Smooth muscle cell of the brain vasculature (primary cell): ENCODE results near the gene SNHG17.

Experiments
- DNase-seq: peaks from one replicate; pipeline ENCODE4 v3.0.0-alpha.2; 2012; ENCODE audit warnings: low read depth, low spot score

Gene SNHG17

GRCh38 chr20:38373898-38374297, 61.2 kb downstream of the SNHG17 start:
- DNase-seq: no peak

- no peak for DNase-seq
Observed at GRCh38 chr20:38373231-38373867, 61.8 kb downstream of the SNHG17 start.

- DNase-seq: no peak
Observed at GRCh38 chr20:38372806-38373205, 62.3 kb downstream of the SNHG17 start.
